Measurements from ENCODE around the gene BCL11A.

Gene BCL11A

DNA sequence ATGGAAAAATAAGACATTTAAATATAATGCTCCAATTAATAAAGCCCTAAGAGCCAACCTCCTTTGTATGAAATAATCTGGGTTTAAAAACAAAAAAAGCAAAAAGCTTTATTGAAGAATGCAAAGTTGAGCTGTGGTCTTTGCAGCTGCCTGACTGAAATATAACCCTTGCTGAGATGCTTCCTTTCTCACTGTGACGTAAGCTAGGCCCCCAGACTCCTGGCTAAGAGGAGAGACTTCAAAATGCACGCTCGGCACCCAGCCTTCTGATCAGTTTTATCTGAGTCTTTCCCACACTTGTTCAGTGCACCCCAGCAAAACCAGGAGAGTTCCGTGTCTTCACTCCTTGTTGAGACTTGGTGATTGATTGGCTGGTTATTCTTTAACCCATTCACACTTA, 115.3 kb downstream of the BCL11A start:
- H2BK120ac ChIP-seq (ENCODE audit: low read depth, low read length), result no peak overlapping the region

DNA sequence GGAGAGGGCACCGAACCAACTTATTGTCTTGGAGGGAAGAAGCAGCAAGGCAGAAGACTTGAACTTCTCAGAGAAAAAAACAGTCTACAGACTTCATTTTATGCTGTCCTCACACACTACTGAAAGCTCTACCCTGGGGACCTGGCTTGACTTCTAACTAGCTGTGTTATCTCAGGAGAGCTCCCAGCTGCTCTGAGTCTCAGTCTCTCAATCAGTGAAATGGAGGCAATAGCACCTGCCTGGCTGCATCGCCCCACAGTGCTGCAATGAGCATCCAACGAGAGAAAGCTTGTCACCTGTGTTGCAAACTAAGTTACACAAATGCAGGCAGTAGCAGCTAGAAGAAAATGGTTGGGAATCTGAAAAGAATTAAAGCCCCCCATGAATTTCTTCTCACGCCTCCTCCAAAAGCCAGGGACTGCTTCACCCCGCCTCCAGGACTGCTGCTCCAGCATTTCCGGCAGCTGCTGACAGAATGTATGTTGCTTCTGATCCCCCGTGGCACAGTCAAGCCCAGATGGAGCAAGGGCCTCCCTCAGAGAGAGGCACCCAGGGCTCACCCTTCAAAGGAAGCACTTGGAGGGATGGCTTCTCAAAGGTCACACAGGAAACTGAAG, 116.3 kb downstream of the BCL11A start:
- DNase-seq, result no peak
- Histone ChIP-seq H2BK15ac (ENCODE audit: low read depth, poor library complexity, severe bottlenecking) (no peak overlapping the region), H3K9ac (ENCODE audit: low read length) (no peak overlapping the region), H4K91ac (ENCODE audit: low read length) (no peak overlapping the region), H3K14ac (ENCODE audit: low read length in 2 of 2) (no peak overlapping the region), H2BK5ac (ENCODE audit: low read depth, low read length, poor library complexity, severe bottlenecking) (no peak overlapping the region), H3K4ac (ENCODE audit: low read depth in 1 of 2, low read length in 2 of 2) (no peak overlapping the region), H3K23ac (ENCODE audit: low read length in 2 of 2) (no peak overlapping the region), H2AK5ac (ENCODE audit: low read length, severe bottlenecking) (no peak overlapping the region), H3K4me1 (ENCODE audit: control insufficient read depth, insufficient read depth, low read depth, low read length) (peaks cover 3% of the 10 kb centered on the region), H3K18ac (ENCODE audit: low read depth in 1 of 2, low read length in 2 of 2) (no peak overlapping the region), H4K8ac (ENCODE audit: low read length) (no peak overlapping the region), H3K27ac (ENCODE audit: low read length, poor library complexity, severe bottlenecking) (no peak overlapping the region), H2AFZ (ENCODE audit: low read depth, low read length) (no peak overlapping the region), H3K4me2 (ENCODE audit: low read length, poor library complexity, severe bottlenecking) (no peak overlapping the region), H3K36me3 (ENCODE audit: control insufficient read depth in 1 of 2, insufficient read depth in 2 of 2, low read depth in 1 of 2, low read length in 2 of 2) (no peaks in the 10 kb centered on the region), H3K9me3 (ENCODE audit: control insufficient read depth, low read length) (no peaks in the 10 kb centered on the region), H3K27me3 (ENCODE audit: control insufficient read depth in 1 of 2, insufficient read depth in 1 of 2, low read length in 2 of 2) (no peaks in the 10 kb centered on the region), H2BK120ac (ENCODE audit: low read depth, low read length) (no peak overlapping the region), H3K79me1 (replicated peaks; ENCODE audit: low read length, poor library complexity, severe bottlenecking) (no peaks in the 10 kb centered on the region), H3K4me3 (ENCODE audit: insufficient read depth in 1 of 2, low read depth in 1 of 2, low read length in 2 of 2) (no peak overlapping the region), H2BK12ac (ENCODE audit: low read length in 2 of 2) (no peak overlapping the region)
- WGBS, result 76% methylated on average over 7 of the region's 7 CpGs

More for the DNA sequence above, 115.3 kb downstream of the BCL11A start:
- Histone ChIP-seq H3K18ac (ENCODE audit: low read depth in 1 of 2, low read length in 2 of 2) (no peak overlapping the region), H2AK5ac (ENCODE audit: low read length, severe bottlenecking) (no peak overlapping the region), H3K79me1 (replicated peaks; ENCODE audit: low read length, poor library complexity, severe bottlenecking) (no peaks in the 10 kb centered on the region), H3K23ac (ENCODE audit: low read length in 2 of 2) (no peak overlapping the region), H3K14ac (ENCODE audit: low read length in 2 of 2) (no peak overlapping the region), H3K4me3 (ENCODE audit: insufficient read depth in 1 of 2, low read depth in 1 of 2, low read length in 2 of 2) (no peak overlapping the region), H3K9ac (ENCODE audit: low read length) (no peak overlapping the region), H4K8ac (ENCODE audit: low read length) (no peak overlapping the region), H3K9me3 (ENCODE audit: control insufficient read depth, low read length) (no peaks in the 10 kb centered on the region), H3K4me1 (ENCODE audit: control insufficient read depth, insufficient read depth, low read depth, low read length) (peaks cover 3% of the 10 kb centered on the region), H2BK15ac (ENCODE audit: low read depth, poor library complexity, severe bottlenecking) (no peak overlapping the region), H3K27me3 (ENCODE audit: control insufficient read depth in 1 of 2, insufficient read depth in 1 of 2, low read length in 2 of 2) (no peaks in the 10 kb centered on the region), H2AFZ (ENCODE audit: low read depth, low read length) (no peak overlapping the region), H3K4me2 (ENCODE audit: low read length, poor library complexity, severe bottlenecking) (no peak overlapping the region), H3K27ac (ENCODE audit: low read length, poor library complexity, severe bottlenecking) (no peak overlapping the region), H4K91ac (ENCODE audit: low read length) (no peak overlapping the region), H2BK12ac (ENCODE audit: low read length in 2 of 2) (no peak overlapping the region), H2BK5ac (ENCODE audit: low read depth, low read length, poor library complexity, severe bottlenecking) (no peak overlapping the region), H3K4ac (ENCODE audit: low read depth in 1 of 2, low read length in 2 of 2) (no peak overlapping the region), H3K36me3 (ENCODE audit: control insufficient read depth in 1 of 2, insufficient read depth in 2 of 2, low read depth in 1 of 2, low read length in 2 of 2) (no peaks in the 10 kb centered on the region)
- WGBS, result 97% methylated on average over 2 of the region's 4 CpGs
- no peak for DNase-seq

DNA sequence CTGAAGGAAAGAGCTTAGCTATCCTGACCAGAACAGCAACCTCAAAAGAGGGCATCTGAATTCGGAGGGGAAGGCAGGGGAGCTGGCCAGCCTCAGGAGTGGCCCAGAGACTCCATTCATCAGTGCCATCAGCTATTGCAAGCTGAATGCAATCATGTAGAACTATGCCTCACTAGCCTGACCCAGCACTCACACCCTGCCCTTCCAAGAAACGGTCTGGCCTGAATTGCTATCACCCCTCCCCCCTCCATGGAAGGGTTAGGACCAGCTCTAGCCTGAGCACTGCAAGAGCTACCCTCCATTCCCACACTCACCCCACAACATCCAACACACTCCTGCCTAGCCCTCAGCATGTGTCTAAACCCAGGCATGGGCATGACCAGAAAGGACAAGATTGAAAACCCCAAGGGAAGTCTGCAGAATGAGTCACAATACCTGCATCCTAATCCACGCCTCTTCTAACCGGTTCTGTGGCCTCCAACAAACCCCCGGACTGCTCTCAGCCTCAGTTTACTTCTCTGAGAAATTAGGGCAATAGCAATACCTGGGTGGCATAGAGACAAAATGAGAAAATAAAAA, 120.3 kb downstream of the BCL11A start:
- H3K27ac ChIP-seq (ENCODE audit: low read length, poor library complexity, severe bottlenecking), result no peak overlapping the region
- no peaks in the 10 kb centered on the region for H3K36me3 ChIP-seq (ENCODE audit: control insufficient read depth in 1 of 2, insufficient read depth in 2 of 2, low read depth in 1 of 2, low read length in 2 of 2)
- no peak overlapping the region for H2BK120ac ChIP-seq (ENCODE audit: low read depth, low read length)
- no peak overlapping the region for H4K8ac ChIP-seq (ENCODE audit: low read length)
- no peak overlapping the region for H3K23ac ChIP-seq (ENCODE audit: low read length in 2 of 2)
- H2BK15ac ChIP-seq (ENCODE audit: low read depth, poor library complexity, severe bottlenecking), result no peak overlapping the region
- peaks cover 1% of the 10 kb centered on the region for H3K4me1 ChIP-seq (ENCODE audit: control insufficient read depth, insufficient read depth, low read depth, low read length)
- no peak for DNase-seq
- no peak overlapping the region for H2BK5ac ChIP-seq (ENCODE audit: low read depth, low read length, poor library complexity, severe bottlenecking)
- no peaks in the 10 kb centered on the region for H3K27me3 ChIP-seq (ENCODE audit: control insufficient read depth in 1 of 2, insufficient read depth in 1 of 2, low read length in 2 of 2)
- H3K9me3 ChIP-seq (ENCODE audit: control insufficient read depth, low read length), result no peaks in the 10 kb centered on the region
- H3K4me2 ChIP-seq (ENCODE audit: low read length, poor library complexity, severe bottlenecking), result no peak overlapping the region
- no peaks in the 10 kb centered on the region for H3K79me1 ChIP-seq (replicated peaks; ENCODE audit: low read length, poor library complexity, severe bottlenecking)
- no peak overlapping the region for H2AK5ac ChIP-seq (ENCODE audit: low read length, severe bottlenecking)
- no peak overlapping the region for H3K14ac ChIP-seq (ENCODE audit: low read length in 2 of 2)
- no peak overlapping the region for H3K9ac ChIP-seq (ENCODE audit: low read length)
- no peak overlapping the region for H2AFZ ChIP-seq (ENCODE audit: low read depth, low read length)
- no peak overlapping the region for H2BK12ac ChIP-seq (ENCODE audit: low read length in 2 of 2)
- H3K4ac ChIP-seq (ENCODE audit: low read depth in 1 of 2, low read length in 2 of 2), result no peak overlapping the region
- 52% methylated on average over 4 of the region's 5 CpGs for WGBS
- H3K4me3 ChIP-seq (ENCODE audit: insufficient read depth in 1 of 2, low read depth in 1 of 2, low read length in 2 of 2), result no peak overlapping the region
- H4K91ac ChIP-seq (ENCODE audit: low read length), result no peak overlapping the region
- no peak overlapping the region for H3K18ac ChIP-seq (ENCODE audit: low read depth in 1 of 2, low read length in 2 of 2)

DNA sequence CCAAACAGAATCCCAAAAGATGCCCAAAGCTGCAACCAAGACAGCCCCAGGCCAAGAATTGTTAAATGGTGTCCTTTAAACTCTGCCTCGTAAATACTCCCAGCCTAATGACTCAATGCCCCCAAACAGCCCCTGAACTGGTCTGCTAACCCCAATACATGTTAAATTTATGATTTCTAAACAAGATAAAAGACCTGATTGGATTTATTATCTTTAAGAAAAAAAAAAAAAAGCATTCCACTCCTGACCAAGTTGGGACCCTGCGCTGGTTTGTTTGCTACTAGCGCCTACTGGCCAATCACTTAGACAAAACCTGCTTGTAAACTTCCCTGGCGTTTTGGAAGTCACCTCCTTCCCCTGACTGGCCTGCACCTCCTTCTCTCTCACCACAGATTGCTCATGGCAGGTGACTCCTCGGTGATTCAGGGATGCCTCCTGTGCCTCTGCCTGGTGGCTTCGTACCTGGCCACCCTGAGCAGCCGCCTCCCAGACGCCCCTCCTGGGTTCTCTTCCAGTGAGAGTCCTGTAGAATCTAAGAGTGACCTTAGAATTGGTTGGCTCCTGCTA, 121.3 kb downstream of the BCL11A start:
- Histone ChIP-seq H2BK15ac (ENCODE audit: low read depth, poor library complexity, severe bottlenecking) (no peak overlapping the region), H2AFZ (ENCODE audit: low read depth, low read length) (no peak overlapping the region), H3K27me3 (ENCODE audit: control insufficient read depth in 1 of 2, insufficient read depth in 1 of 2, low read length in 2 of 2) (no peaks in the 10 kb centered on the region), H3K36me3 (ENCODE audit: control insufficient read depth in 1 of 2, insufficient read depth in 2 of 2, low read depth in 1 of 2, low read length in 2 of 2) (no peaks in the 10 kb centered on the region), H2AK5ac (ENCODE audit: low read length, severe bottlenecking) (no peak overlapping the region), H3K4me1 (ENCODE audit: control insufficient read depth, insufficient read depth, low read depth, low read length) (peaks cover 1% of the 10 kb centered on the region), H3K27ac (ENCODE audit: low read length, poor library complexity, severe bottlenecking) (no peak overlapping the region), H4K8ac (ENCODE audit: low read length) (no peak overlapping the region), H3K23ac (ENCODE audit: low read length in 2 of 2) (no peak overlapping the region), H2BK120ac (ENCODE audit: low read depth, low read length) (no peak overlapping the region), H3K4me2 (ENCODE audit: low read length, poor library complexity, severe bottlenecking) (no peak overlapping the region), H3K18ac (ENCODE audit: low read depth in 1 of 2, low read length in 2 of 2) (no peak overlapping the region), H4K91ac (ENCODE audit: low read length) (no peak overlapping the region), H3K14ac (ENCODE audit: low read length in 2 of 2) (no peak overlapping the region), H3K79me1 (replicated peaks; ENCODE audit: low read length, poor library complexity, severe bottlenecking) (no peaks in the 10 kb centered on the region), H3K9ac (ENCODE audit: low read length) (no peak overlapping the region), H3K4ac (ENCODE audit: low read depth in 1 of 2, low read length in 2 of 2) (no peak overlapping the region), H2BK12ac (ENCODE audit: low read length in 2 of 2) (no peak overlapping the region), H3K4me3 (ENCODE audit: insufficient read depth in 1 of 2, low read depth in 1 of 2, low read length in 2 of 2) (no peak overlapping the region), H2BK5ac (ENCODE audit: low read depth, low read length, poor library complexity, severe bottlenecking) (no peak overlapping the region), H3K9me3 (ENCODE audit: control insufficient read depth, low read length) (no peaks in the 10 kb centered on the region)
- DNase-seq, result no peak
- WGBS, result 83% methylated on average over 8 of the region's 8 CpGs

Measured in mesenchymal stem cell (in vitro differentiated cells and primary cell).